Measurements from ENCODE around the gene ADGRD1.

ADGRD1 gene

DNA sequence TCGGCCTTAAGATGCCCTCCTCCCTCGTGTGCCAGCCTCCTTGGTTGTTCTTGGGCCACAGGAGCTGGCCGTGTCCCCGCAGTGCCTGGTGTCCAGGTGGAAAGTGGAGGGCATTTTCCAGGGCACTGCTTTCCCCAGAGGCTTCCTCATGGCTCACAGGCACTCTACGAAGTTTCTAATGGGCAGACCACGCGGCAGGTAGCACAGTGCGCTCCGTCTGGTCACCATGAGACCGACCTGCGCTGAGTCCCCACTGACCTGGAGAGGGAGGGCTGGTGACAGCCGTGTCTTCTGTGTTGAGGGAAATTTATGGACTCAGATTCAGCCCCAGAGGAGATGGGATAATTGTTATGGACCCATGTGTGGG is 186.3 kb downstream of the ADGRD1 start:
- FAIRE-seq: no peak

- no peak for FAIRE-seq
Observed at GRCh38 chr12:131140697-131141096, 187.0 kb downstream of the ADGRD1 start.

DNA sequence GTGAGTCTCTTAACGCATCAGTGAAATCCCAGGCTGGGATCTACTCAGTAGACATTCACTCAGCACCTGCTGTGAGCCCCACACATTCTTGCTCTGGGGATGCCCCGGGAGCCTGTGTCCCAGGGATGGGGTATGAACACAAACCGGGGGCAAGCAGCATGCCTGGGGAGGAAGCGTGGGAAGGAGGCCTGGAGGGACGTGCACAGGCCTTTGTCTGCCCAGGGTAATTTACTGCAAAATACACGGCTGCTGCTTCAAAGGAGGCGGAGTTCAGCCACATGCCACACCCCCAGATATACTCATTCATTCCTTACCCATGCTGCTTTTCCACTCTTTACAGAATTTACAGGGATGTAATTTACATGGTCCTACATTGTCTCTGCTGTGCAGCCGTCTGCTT is 187.8 kb downstream of the ADGRD1 start:
- FAIRE-seq: no peak

DNA sequence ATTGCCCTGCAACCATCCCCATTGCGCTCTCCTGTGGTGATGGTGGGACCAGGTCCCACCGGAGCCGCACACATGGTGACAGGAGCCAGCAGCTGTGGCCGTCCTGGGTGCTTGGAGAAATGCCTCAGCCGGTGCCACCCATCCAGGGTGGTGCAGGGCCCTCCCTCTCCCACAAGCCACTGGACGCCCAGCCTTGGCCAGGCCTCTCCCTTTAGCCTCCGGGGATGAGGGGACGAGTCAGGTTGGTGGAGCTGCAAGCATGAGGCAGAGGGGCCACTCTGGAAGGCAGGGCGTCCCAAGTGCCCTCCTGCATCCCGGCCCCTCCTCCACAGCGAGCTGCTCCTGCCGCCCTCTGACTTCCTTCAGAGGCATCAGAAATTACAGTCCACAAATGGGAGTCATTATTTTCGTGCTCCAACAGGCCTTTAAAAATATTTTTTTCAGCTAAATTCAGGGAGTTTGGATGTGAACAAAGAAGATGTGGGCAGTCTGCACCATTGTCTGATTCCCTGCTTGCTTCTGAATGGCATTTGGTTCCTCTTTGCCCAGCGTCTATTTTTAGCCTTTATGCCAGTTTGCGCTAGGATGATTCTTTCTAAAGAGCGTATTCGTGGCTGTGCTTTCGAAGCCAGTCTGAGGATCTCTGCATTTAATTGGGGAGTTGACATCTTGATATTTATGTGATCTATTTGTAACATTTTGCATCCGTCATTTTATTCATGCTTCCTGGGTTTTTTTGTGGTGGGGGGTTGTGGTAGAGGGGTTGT is 189.4 kb downstream of the ADGRD1 start:
- no peak for FAIRE-seq

DNA sequence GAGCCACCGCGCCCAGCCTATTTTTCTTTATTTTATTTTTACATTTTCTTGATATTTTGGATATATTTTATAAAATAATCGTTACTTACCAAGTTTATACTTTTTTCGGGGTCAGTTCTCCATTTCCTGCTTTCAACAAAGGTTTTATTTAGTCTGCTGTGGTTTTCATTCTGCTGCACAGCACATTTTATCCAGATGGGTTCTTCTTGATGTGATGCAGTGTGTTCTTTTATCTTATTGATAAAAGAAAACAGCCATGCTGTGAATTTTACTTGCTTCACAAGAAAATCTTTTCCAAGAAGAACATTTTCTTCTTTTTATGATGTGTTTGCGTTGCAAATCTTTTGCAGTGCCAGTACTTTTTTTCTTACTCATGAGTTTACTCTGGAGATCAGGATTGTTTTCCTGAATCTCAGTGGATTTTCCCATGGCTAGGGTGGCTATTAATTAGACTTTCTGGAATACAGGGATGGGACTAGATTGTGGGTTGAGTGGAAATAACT is 192.5 kb downstream of the ADGRD1 start:
- no peak for FAIRE-seq

- FAIRE-seq: no peak
Observed at GRCh38 chr12:131147293-131147692, 193.6 kb downstream of the ADGRD1 start.

- no peak for FAIRE-seq
Observed at GRCh38 chr12:131147894-131148293, 194.2 kb downstream of the ADGRD1 start.

DNA sequence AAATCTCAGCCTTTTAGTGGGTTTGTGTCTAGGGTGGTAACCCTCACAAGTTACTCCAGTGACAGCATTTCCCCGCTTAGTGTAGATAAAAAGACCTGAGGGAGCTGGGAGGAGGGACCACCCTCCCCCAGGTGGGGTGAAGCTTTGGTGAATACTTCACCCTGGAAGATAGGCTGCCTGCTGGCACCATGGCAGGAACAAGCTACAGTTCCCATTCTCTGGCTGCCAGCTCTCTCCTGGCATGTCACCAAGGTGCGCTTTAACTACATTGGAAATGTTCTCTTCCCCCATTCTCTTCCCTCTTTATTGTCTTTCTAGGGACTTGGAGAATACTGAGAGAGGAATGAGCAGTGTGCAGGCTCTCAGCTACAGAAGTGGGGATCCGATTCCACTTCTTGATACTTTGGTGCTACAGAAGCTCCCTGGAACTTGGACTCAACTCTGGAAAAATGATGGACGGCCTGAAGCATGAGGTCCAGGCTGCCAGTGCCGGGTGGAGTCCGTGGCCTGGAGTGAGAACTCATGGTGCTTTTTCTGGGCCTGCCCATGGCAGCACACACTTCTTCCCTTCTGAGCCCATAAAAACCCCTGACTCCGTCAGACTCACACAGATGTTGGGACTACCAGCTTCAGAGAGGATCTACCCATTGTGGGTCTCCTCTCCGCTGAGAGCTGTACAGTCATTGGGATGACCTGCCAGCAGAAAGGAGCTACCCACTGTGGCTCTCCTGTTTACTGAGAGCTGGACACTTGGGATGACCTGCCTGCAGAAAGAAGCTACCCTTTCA is 198.0 kb downstream of the ADGRD1 start:
- no peak for FAIRE-seq

DNA sequence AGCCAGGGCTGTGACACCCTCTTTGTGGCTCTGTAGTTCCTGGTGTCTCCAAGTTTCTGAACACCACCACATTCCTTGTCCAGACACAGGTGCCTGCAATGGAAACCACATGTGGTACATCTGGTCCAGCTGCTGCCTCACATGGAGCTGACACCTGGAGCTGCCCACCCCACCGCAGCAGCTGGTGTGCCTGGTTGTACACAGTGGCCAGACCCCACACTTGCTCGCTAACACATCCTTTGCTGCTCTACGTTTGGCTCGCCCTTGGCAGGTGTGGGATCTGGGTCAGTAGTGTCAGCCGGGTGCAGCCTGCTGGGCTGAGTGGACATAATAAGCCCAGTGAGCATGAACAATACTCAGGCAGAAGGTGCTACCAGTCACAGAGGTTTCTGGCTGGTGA is 198.9 kb downstream of the ADGRD1 start:
- no peak for FAIRE-seq

DNA sequence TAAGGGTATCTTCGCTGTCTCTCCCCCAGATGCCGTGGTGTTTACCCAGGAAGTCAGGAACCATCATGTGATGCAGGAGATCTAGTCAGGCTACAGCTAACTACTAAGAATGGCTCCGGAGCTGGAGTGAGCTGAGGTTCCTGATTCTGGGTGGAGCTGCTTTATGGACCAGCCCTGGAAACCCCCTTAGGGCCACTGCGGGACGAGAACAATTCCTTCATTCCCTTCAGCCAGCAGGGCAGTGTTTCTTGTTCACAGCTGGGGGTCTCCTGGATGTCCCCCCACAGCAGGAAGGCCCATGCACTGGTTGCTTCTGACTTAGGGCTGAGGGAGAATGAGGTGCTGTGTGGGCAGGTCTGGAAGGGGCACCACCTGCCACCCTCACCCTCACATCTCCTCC is 199.3 kb downstream of the ADGRD1 start:
- no peak for FAIRE-seq

DNA sequence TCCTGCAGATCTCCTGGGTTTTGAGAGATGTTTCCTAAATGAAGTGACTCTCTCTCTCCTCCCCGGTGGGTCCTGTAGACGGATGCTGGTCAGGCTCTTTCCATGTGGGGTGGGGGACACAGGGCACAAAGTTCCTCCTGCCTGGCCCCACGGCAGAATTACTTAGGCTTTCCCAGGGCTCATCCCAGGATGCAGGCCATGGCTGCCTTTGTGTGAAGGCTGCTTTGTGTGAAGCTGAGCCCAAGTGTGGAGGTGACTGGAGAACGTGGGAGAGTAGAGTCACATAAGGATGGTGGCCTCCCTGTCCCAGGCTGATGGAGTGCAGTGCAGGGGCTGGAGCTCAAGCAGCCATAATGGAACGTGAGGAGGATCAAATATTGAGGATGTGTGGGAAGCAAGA is 200.2 kb downstream of the ADGRD1 start:
- no peak for FAIRE-seq

DNA sequence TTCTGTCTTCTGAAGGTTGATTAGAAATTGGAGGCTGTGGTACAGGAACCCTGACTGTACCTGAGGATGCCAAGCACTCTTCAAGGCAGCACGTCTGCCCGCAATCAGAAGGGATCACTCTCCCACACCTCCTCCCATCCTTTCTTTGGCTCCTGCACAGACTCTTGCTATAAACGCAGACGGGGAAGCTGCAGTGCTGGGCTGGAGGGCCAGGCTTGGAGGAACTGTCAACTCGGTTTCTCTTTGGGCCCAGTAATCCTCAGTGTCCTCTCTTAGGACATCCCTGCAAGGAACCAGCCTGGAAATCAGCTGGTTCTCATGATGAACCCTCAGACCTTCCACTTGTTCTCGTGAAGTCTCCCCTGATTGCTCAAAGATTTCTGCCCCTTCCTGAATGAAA is 201.4 kb downstream of the ADGRD1 start:
- no peak for FAIRE-seq

DNA sequence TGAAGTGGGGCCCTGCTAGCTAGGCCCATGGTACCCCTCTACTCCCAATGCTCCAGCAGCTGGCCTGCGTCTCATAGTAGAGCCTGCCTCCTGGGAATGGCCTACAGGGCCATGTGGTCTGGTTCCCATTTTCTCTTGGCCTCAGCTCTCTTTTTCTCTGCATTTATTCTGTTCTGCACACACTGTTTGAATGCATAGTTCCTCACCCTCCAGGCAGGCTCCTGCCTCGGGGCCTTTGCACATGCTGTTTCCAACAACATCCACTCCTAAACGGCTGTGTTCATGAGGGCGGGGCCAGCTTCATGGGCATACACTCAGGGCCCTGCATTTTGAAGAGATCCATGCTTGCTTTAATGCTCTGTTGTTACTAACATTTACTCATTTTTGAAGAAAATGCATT is 204.0 kb downstream of the ADGRD1 start:
- no peak for FAIRE-seq

- FAIRE-seq: no peak
Observed at GRCh38 chr12:131159660-131160059, 206.0 kb downstream of the ADGRD1 start.

DNA sequence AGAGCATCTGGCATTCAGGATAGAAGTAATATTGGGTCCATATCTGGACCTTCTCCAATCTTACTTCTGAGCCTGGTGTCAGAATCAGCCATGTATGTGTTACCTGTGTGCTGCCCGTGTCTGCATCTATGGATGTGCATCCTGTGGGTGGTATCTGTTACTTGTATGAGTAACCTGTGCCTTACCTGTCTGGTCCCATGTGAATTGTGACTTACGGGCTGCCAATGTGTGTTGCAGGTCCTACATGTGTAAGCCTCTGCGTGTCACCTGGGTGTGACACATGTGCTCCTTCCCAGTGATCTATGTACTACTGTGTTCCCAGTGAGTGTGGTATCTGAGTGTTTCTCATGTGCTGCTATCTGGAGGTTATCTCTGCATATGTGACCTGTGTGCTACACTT is 208.4 kb downstream of the ADGRD1 start:
- FAIRE-seq: no peak

DNA sequence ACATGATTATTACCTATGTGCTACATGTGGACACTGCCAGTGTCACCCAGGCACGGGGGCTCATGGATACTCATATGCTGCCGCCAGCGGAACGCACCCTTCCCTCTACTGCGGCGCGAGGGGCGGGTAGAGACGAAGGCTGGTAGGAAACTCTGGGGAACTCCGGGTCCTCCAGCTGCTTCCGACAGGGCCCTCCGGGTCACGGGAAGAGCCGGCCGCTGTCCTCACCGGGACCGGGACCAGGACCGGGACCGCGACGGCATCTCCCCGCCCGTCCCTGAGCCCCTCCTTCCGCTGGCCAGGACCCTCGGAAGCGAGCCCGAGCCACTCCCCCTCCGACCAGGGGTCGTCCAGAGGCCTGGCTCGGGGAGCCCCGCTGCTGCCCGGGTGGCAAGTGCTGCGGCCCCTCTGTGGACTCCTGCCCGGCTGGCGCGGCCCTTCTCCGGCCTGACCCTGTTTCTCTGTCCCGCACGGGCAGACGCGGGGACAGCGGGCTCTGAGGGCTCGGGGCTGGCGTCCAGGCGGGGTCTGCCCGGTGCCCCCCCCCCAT is 209.6 kb downstream of the ADGRD1 start:
- FAIRE-seq: no peak

DNA sequence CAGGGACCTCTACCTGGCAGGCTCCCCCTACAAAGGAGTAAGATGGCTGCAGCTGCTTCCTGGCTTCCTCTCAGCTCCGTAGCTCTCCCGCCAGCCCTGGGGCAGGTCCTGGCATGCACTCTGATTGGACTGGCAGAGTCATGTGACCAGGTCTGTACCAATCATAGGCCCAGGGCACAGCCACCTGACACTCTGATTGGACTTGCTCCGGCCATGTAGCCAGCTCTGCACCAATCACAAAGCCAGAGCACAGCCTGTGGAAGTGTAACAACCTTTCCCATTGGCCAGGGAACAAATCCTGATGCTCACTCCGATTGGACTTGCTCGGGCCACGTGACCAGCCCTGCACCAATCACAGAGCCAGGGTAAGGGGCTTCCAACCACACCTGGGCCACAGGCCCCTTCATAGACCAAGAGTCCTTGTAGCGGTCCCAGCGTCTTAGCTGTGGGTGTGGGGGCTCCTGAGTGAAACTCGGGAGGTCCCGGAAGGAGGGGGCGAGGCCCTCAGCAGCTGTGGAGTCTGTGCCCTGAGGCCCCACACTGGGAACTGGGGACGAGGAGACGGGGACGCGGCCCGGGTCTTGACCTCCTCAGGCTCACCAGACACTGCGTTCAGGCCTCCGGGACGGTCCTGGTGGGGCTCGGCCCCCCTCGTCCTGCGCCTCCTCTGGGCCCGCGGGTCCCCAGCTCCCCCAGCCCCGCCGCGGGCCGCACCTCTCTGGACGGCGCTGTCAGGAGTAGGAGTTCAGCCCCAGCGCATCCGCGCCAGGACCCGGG is 210.6 kb downstream of the ADGRD1 start:
- no peak for FAIRE-seq

GRCh38 chr12:131166717-131167116 is 213.0 kb downstream of the ADGRD1 start:
- FAIRE-seq: no peak

DNA sequence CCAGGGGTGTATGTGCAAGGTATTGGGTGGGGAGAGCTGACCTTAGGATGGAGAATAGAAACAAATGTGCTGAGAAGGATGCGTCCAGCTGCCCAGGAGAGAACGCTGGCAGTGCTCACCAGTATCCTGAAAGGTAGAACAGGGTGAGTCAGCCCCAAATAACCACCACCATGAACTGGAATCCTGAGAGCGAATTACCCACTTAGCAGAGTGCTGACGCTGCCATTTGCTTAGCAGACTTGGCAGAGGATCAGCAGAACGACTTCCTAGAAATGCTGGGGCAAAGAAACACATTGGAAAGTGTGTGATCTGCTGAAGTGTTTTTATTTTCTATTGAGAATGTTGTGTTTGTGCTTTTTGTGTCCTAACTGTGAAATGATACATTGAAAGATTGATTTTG is 213.6 kb downstream of the ADGRD1 start:
- no peak for FAIRE-seq

GRCh38 chr12:131171029-131171428 is 217.3 kb downstream of the ADGRD1 start:
- FAIRE-seq: no peak

DNA sequence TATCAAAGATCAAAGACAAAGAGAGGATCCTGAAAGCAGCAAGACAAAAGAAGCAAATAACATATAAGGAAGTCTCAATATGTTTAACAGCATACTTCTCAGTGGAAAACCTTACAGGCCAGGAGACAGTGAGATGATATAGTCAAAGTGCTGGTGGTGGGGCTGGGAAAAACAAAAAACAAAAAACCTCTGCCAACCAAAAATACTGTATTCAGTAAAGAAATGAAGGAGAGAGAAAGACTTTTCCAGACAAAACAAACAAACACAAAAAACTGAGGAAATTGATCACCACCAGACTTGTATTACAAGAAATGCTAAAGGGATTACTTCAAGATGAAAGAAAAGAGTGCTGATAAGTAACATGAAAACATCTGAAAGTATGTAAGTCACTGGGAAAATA is 221.2 kb downstream of the ADGRD1 start:
- FAIRE-seq: no peak

GRCh38 chr12:131176266-131176665 is 222.6 kb downstream of the ADGRD1 start:
- FAIRE-seq: no peak

GRCh38 chr12:131176926-131177325 is 223.2 kb downstream of the ADGRD1 start:
- FAIRE-seq: no peak

All from colon (tissue), 2 donors.